Measurements from ENCODE around the gene ANKRD27. TPM values are rescaled to one million over a fixed set of nuclear protein-coding genes. Genes with fewer than 3 reads are reported as not detected.

The ANKRD27 gene
- total RNA-seq, 1 experiment from 2014 or later, result 48.1 TPM

- H4K20me1 ChIP-seq (ENCODE audit: insufficient read depth), result no peaks in the 10 kb centered on the region
- peak overlapping the region; percentile 85 for H2AFZ ChIP-seq (ENCODE audit: low read depth, low read length, poor library complexity, severe bottlenecking)
- no peak overlapping the region; the same call in 1 of the 2 replicates for H3K27ac ChIP-seq (ENCODE audit: low read depth, low read length)
- ChIA-PET RAD21 (ENCODE audit: low non-redundant PET in 1 of 2, low total read pairs in 2 of 2, uncharacterized antibody in 2 of 2, unreplicated experiment in 2 of 2) (no interaction called here), CTCF (interaction anchor here (0.8 to 1.7 kb wide), 3 partner anchors 19 to 1913 kb away, joined by 3 to 5 read pairs (median 3); no protein-coding TSS in a partner anchor), POLR2A (interaction anchor here (0.7 kb wide), 1 partner anchor 708 kb away, joined by 5 read pairs; no protein-coding TSS in a partner anchor)
- peak overlapping the region; percentile 95 for H3K4me2 ChIP-seq (ENCODE audit: low read length)
- H3K9ac ChIP-seq (ENCODE audit: low read length), result peak overlapping the region; percentile 94
- no peaks in the 10 kb centered on the region for H3K9me2 ChIP-seq (ENCODE audit: insufficient read depth)
- peaks cover 34% of the 10 kb centered on the region for H3K79me2 ChIP-seq (ENCODE audit: insufficient read depth, low read length)
- ATAC-seq (peak; percentile 38), DNase-seq (ENCODE audit: low read depth, low spot score) (no peak)
- no TSS peak for BruUV-seq (replicated peaks)
- no peaks in the 10 kb centered on the region for H3K9me3 ChIP-seq (ENCODE audit: control insufficient read depth in 1 of 2, insufficient read depth in 1 of 2, low read depth in 1 of 2, low read length in 2 of 2)
- TF ChIP-seq ATF3 (IDR thresholded peaks at IDR 0.05), result no peak
- TF ChIP-seq REST (IDR thresholded peaks at IDR 0.05; ENCODE audit: low read depth), result no peak
- TF ChIP-seq TCF7L2 (IDR thresholded peaks at IDR 0.05; ENCODE audit: borderline replicate concordance, extremely low read depth, insufficient read depth, insufficient read length), result no peak
- TF ChIP-seq ZFX (IDR thresholded peaks at IDR 0.05), result no peak
- TF ChIP-seq EGR1 (IDR thresholded peaks at IDR 0.05; ENCODE audit: low read depth), result no peak
- peak overlapping the region; percentile 95 to 98 for H3K4me3 ChIP-seq (replicated peaks in 1 of 2; ENCODE audit: low read depth in 1 of 2, low read length in 2 of 2)
- H3K36me3 ChIP-seq (ENCODE audit: control insufficient read depth in 1 of 2, insufficient read depth in 2 of 2, low read length in 2 of 2), result peaks cover 18 to 25% of the 10 kb centered on the region in 2 experiments
- H3K27me3 ChIP-seq (ENCODE audit: insufficient read depth, low read length), result no peaks in the 10 kb centered on the region
- H3K4me1 ChIP-seq (ENCODE audit: control insufficient read depth in 1 of 2, insufficient read depth in 2 of 2, low read length in 2 of 2), result peaks cover 6 to 15% of the 10 kb centered on the region in 2 experiments
- intact Hi-C loops (cut with micrococcal nuclease), result no loop called here
Measured at GRCh38 chr19:32580353-32580900, 94.6 kb downstream of the ANKRD27 start.
